Neural cell (in vitro differentiated cells): ENCODE data around the gene CYP26A1. TPM values are rescaled to one million over a fixed set of nuclear protein-coding genes. Genes with fewer than 3 reads are reported as not detected.
A peak's percentile ranks its signal among the peaks of the same experiment; 100 is the strongest.

ENCODE experiments used
- H2AFZ ChIP-seq: fragments of 200-600, 300-800 bp; sonication (generic), shearing (Covaris generic); 2 replicates; pipeline ENCODE4 v1.6.0; 2014; ENCODE audit warnings: low read depth, mild to moderate bottlenecking, antibody characterized with exemption, low read length, moderate library complexity
- H3F3A ChIP-seq: fragments of 200-600 bp; shearing (Covaris generic); 2 replicates; pipeline ENCODE4 v1.6.1; 2016; ENCODE audit warnings: mild to moderate bottlenecking, moderate library complexity, mixed read lengths, antibody characterized with exemption, low read length; ENCODE audit not compliant: insufficient read depth, poor library complexity, severe bottlenecking
- H3K27ac ChIP-seq: fragments of 200-600, 300-800 bp; sonication (generic), shearing (Covaris generic); 2 replicates; pipeline ENCODE4 v1.5.1; 2014; ENCODE audit warnings: mild to moderate bottlenecking, low read length, moderate library complexity
- H3K27me3 ChIP-seq: fragments of 300-800, 200-600 bp; sonication (generic), shearing (Covaris generic); 2 replicates; pipeline ENCODE4 v1.6.0; 2014; ENCODE audit warnings: mild to moderate bottlenecking, low read depth, low read length, moderate library complexity; ENCODE audit not compliant: insufficient read depth
- H3K36me3 ChIP-seq: fragments of 300-800, 200-600 bp; sonication (generic), shearing (Covaris generic); 2 replicates; pipeline ENCODE4 v1.5.1; 2014; ENCODE audit warnings: mild to moderate bottlenecking, antibody characterized with exemption, low read length, moderate library complexity; ENCODE audit not compliant: insufficient read depth
- H3K4me2 ChIP-seq: fragments of 300-800, 200-600 bp; sonication (generic), shearing (Covaris generic); 2 replicates; pipeline ENCODE4 v1.6.0; 2014; ENCODE audit warnings: mild to moderate bottlenecking, low read length
- H3K4me3 ChIP-seq: fragments of 300-800, 200-600 bp; sonication (generic), shearing (Covaris generic); 2 replicates; pipeline ENCODE4 v1.5.1; 2014; ENCODE audit warnings: mild to moderate bottlenecking, low read length, moderate library complexity
- H3K79me2 ChIP-seq: fragments of 200-600 bp; shearing (Covaris generic); replicated peaks from 2 replicates; pipeline ENCODE4 v1.6.0; 2014; ENCODE audit warnings: mild to moderate bottlenecking, low read length, moderate library complexity; ENCODE audit not compliant: insufficient read depth
- H3K9ac ChIP-seq: fragments of 300-800, 200-600 bp; sonication (generic), shearing (Covaris generic); 2 replicates; pipeline ENCODE4 v1.6.1; 2016; ENCODE audit warnings: mild to moderate bottlenecking, low read length, mixed read lengths
- H3K9me2 ChIP-seq: fragments of 200-600 bp; shearing (Covaris generic); 2 replicates; pipeline ENCODE4 v1.6.1; 2016; ENCODE audit warnings: mild to moderate bottlenecking, low read length, mixed read lengths; ENCODE audit not compliant: insufficient read depth
- H3K9me3 ChIP-seq: fragments of 200-600, 300-800 bp; sonication (generic), shearing (Covaris generic); 2 replicates; pipeline ENCODE4 v1.6.1; 2016; ENCODE audit warnings: mild to moderate bottlenecking, mixed run types, low read length, moderate library complexity, mixed read lengths
- H4K20me1 ChIP-seq: fragments of 200-600 bp; shearing (Covaris generic); 2 replicates; pipeline ENCODE4 v1.6.1; 2016; ENCODE audit warnings: mild to moderate bottlenecking, mixed run types; ENCODE audit not compliant: insufficient read depth
- EP300 ChIP-seq: fragments of 450-650 bp; conservative IDR thresholded peaks from 2 replicates; pipeline ENCODE4 v1.6.1; 2014; ENCODE audit warnings: antibody characterized with exemption, mild to moderate bottlenecking, moderate library complexity; ENCODE audit not compliant: poor library complexity, severe bottlenecking
- EZH2 ChIP-seq: fragments of 200-600, 300-800 bp; shearing (Covaris generic), sonication (generic); IDR thresholded peaks from 2 replicates; pipeline ENCODE4 v1.6.1; 2014; ENCODE audit warnings: antibody characterized with exemption, low read length, borderline replicate concordance, mild to moderate bottlenecking; ENCODE audit not compliant: insufficient read depth, poor library complexity, severe bottlenecking
- MXI1 ChIP-seq: fragments of 450-650 bp; conservative IDR thresholded peaks from 2 replicates; pipeline ENCODE4 v1.6.1; 2014; ENCODE audit warnings: antibody characterized with exemption, mild to moderate bottlenecking; ENCODE audit not compliant: poor library complexity, severe bottlenecking
- POLR2AphosphoS5 ChIP-seq: IDR thresholded peaks from 2 replicates; pipeline ENCODE4 v1.6.1; 2012
- RAD21 ChIP-seq: fragments of 450-650 bp; conservative IDR thresholded peaks from 2 replicates; pipeline ENCODE4 v1.6.1; 2014; ENCODE audit warnings: antibody characterized with exemption, mild to moderate bottlenecking, moderate library complexity
- REST ChIP-seq: IDR thresholded peaks from 2 replicates; pipeline ENCODE4 v1.6.1; 2012; ENCODE audit warnings: borderline replicate concordance
- SMC3 ChIP-seq: fragments of 450-650 bp; conservative IDR thresholded peaks from 2 replicates; pipeline ENCODE4 v1.6.1; 2014; ENCODE audit warnings: antibody characterized with exemption, mild to moderate bottlenecking, moderate library complexity; ENCODE audit not compliant: poor library complexity
- TAF1 ChIP-seq: IDR thresholded peaks from 2 replicates; pipeline ENCODE4 v1.6.1; 2012; ENCODE audit warnings: low read depth
- polyA plus RNA-seq: library from polyadenylated mRNA; depleted of rRNA; stranded (reverse); fragments of >200 nt; gene quantifications from 2 replicates; pipeline ENCODE4 v1.2.3, GENCODE V29; 2014
- TF ChIP-seq, protein P1 (sequence below): fragments of 450-650 bp; IDR thresholded peaks from 2 replicates; pipeline ENCODE4 v1.5.1; 2014; ENCODE audit warnings: antibody characterized with exemption, mild to moderate bottlenecking, moderate library complexity; ENCODE audit not compliant: poor library complexity, severe bottlenecking

CYP26A1 gene
- polyA plus RNA-seq, 1 donor from 2014 or later: 0.77 TPM

DNA sequence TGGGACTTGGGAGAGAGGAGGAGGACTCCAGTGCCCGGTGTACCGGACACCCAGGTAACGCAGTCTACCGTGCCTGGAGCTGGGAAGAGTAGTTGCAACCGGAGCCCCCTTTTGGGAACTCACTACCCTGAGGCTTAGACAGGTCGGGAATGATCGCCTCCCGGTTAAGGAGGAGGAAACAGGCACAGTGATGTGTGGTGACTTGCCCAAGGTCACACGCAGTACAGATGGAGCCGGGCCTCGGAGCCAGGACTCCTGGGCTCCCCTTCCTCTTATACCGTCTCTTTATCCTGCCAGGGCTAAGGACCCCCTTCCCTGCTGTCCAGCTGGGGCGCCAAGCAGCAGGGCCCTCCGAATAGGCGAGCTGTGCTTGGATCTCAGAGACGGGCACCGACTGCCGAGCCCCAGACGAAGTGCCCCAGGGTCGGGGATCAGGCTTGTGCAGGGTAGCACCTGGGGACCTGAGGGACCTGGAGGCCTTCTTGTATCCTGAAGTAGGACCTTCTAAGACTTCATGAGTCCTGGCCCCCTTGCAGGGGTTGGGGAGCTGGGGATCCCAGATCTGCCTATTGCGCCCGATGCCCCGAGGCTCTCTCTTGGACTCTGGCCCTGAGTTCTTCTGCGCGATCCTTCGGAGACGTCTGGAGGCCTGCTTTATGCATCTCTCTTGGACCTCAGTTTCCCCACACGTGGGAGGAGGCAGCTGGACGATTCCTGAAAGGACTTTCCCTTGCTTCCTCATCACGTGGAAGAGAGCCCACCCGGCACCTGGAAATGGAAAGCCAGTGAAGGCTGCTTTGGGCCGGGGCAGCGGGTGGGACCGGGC lies 767 bp upstream of the CYP26A1 start:
- Histone ChIP-seq H3K36me3 (no peaks in the 10 kb centered on the region), H3F3A (no peaks in the 10 kb centered on the region), H3K4me2 (peak overlapping the region; percentile 94), H3K9me2 (no peaks in the 10 kb centered on the region), H3K4me3 (peak overlapping the region; percentile 80), H3K27me3 (peaks cover 100% of the 10 kb centered on the region), H3K9ac (peak overlapping the region; percentile 10), H2AFZ (no peak overlapping the region), H3K9me3 (no peaks in the 10 kb centered on the region), H4K20me1 (no peaks in the 10 kb centered on the region), H3K27ac (no peak overlapping the region), H3K79me2 (no peaks in the 10 kb centered on the region)
- TF ChIP-seq EZH2 (no peak), EP300 (no peak), MXI1 (no peak), REST (no peak), RAD21 (no peak), TAF1 (no peak), SMC3 (no peak), POLR2AphosphoS5 (no peak)
- TF ChIP-seq, protein P1, sequence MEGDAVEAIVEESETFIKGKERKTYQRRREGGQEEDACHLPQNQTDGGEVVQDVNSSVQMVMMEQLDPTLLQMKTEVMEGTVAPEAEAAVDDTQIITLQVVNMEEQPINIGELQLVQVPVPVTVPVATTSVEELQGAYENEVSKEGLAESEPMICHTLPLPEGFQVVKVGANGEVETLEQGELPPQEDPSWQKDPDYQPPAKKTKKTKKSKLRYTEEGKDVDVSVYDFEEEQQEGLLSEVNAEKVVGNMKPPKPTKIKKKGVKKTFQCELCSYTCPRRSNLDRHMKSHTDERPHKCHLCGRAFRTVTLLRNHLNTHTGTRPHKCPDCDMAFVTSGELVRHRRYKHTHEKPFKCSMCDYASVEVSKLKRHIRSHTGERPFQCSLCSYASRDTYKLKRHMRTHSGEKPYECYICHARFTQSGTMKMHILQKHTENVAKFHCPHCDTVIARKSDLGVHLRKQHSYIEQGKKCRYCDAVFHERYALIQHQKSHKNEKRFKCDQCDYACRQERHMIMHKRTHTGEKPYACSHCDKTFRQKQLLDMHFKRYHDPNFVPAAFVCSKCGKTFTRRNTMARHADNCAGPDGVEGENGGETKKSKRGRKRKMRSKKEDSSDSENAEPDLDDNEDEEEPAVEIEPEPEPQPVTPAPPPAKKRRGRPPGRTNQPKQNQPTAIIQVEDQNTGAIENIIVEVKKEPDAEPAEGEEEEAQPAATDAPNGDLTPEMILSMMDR: no peak

DNA sequence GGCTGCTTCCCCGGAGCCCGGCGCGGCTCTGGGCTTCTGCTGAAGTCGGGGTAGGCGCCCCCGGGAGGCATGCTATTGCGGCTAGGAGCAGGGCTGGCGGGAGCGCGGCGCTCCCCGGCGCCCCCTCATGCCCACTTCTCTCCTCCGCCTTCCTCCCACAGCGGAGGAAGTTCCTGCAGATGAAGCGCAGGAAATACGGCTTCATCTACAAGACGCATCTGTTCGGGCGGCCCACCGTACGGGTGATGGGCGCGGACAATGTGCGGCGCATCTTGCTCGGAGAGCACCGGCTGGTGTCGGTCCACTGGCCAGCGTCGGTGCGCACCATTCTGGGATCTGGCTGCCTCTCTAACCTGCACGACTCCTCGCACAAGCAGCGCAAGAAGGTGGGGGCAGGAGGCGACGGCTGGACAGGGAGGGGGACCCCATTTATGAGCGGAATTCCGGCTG lies 479 bp downstream of the CYP26A1 start:
- Histone ChIP-seq H2AFZ (peak overlapping the region; percentile 14), H3K9ac (peak overlapping the region; percentile 26), H3K4me2 (peak overlapping the region; percentile 94)

More for the DNA sequence above, 479 bp downstream of the CYP26A1 start:
- H3K27ac ChIP-seq: no peak overlapping the region
- no peaks in the 10 kb centered on the region for H3K9me2 ChIP-seq
- H3F3A ChIP-seq: no peaks in the 10 kb centered on the region
- no peaks in the 10 kb centered on the region for H3K9me3 ChIP-seq
- H4K20me1 ChIP-seq: no peaks in the 10 kb centered on the region
- H3K79me2 ChIP-seq: no peaks in the 10 kb centered on the region
- H3K27me3 ChIP-seq: peaks cover 94% of the 10 kb centered on the region
- peak overlapping the region; percentile 80 for H3K4me3 ChIP-seq
- TF ChIP-seq SMC3 (peak; percentile 22), MXI1 (no peak)
- TF ChIP-seq, protein P1: peak; percentile 38
- H3K36me3 ChIP-seq: no peaks in the 10 kb centered on the region
